H1 (cell line): Measurements from ENCODE around the gene EPB42. TPM values are rescaled to one million over a fixed set of nuclear protein-coding genes. Genes with fewer than 3 reads are reported as not detected.

Experiments used
- BRCA1 ChIP-seq: IDR thresholded peaks from 2 replicates; pipeline ENCODE4 v1.6.1; 2012; ENCODE audit warnings: low read depth, low read length, improper control_type of control experiment
- PHF8 ChIP-seq: fragments of 200-600 bp; sonication (generic); conservative IDR thresholded peaks from 2 replicates; pipeline ENCODE4 v1.7.1; 2012; ENCODE audit warnings: low read depth, mild to moderate bottlenecking, inconsistent platforms, low read length, moderate library complexity
- POLR2AphosphoS5 ChIP-seq: IDR thresholded peaks from 2 replicates; pipeline ENCODE4 v1.6.1; 2011; ENCODE audit warnings: low read depth, low read length
- RAD21 ChIP-seq, 2 experiments: IDR thresholded peaks in 1 of 2; conservative IDR thresholded peaks in 1 of 2; 2 replicates each; pipeline ENCODE4 v1.6.1; 2011; ENCODE audit warnings: low read depth in 2 of 2, low read length in 2 of 2, improper control_type of control experiment in 1 of 2, inconsistent platforms in 1 of 2, mild to moderate bottlenecking in 1 of 2, moderate library complexity in 1 of 2
- SRF ChIP-seq: IDR thresholded peaks from 2 replicates; pipeline ENCODE4 v1.6.1; 2011; ENCODE audit warnings: mild to moderate bottlenecking, low read depth, low read length, moderate library complexity
- ZNF274 ChIP-seq: IDR thresholded peaks from 2 replicates; pipeline ENCODE4 v1.7.0; 2012; ENCODE audit warnings: low read length, borderline replicate concordance; ENCODE audit errors: extremely low read depth
- polyA plus RNA-seq, 7 experiments: library from polyadenylated mRNA; depleted of rRNA in 3 of 7; stranded (reverse) in 5 of 7; unstranded in 2 of 7; fragments of >200 nt in 5 of 7; fragments of 200-250 nt in 2 of 7; gene quantifications; 1 replicate in 5 of 7; 2 replicates in 1 of 7; 4 replicates in 1 of 7; pipeline versions ENCODE4 v1.2.1 to v1.2.3, GENCODE V29; 2011 to 2013; ENCODE audit warnings: missing spikeins in 2 of 7, mixed read lengths in 2 of 7
- total RNA-seq: library from RNA; stranded (reverse); fragmentation: NEBNext Ultra II Directional; extraction: Animal tissue kit (Norgen Biotek cat#: 25700); gene quantifications from 2 replicates; pipeline ENCODE4 v1.2.1, GENCODE V29; 2021
- TF ChIP-seq, protein P1 (sequence below): fragments of 300-600 bp; sonication (generic); IDR thresholded peaks from 2 replicates; pipeline ENCODE4 v1.7.1; 2012; ENCODE audit warnings: low read length, moderate library complexity, mild to moderate bottlenecking, inconsistent platforms; ENCODE audit not compliant: insufficient replicate concordance
- TF ChIP-seq, protein P2 (sequence below): IDR thresholded peaks from 2 replicates; pipeline ENCODE4 v1.6.1; 2012; ENCODE audit warnings: inconsistent platforms

Gene EPB42
- total and polyA plus RNA-seq, 2 of the 8 experiments (the other 6 are each of a cell fraction or from before 2014, with no cell fraction given) = not detected

DNA sequence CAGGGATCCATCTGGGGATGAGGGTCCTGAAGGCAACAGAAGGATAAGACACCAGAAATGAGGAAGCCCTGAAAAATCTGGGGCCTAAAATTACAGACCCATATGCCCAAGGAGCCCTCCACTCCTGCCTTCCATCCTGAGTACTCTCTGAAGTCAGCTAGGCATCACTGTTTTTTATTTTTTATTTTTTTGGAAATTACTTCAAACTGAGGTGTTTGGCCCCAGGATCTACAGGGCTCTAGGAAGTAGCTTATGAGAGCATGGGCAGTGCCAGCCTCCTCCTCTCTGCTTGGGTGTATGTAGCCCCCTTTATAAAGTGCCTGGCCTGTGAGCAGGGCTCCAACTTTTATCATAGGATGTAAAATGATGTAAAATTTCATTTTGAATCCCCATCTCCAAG lies 7.9 kb downstream of the EPB42 start (continued):
- TF ChIP-seq, protein P1, sequence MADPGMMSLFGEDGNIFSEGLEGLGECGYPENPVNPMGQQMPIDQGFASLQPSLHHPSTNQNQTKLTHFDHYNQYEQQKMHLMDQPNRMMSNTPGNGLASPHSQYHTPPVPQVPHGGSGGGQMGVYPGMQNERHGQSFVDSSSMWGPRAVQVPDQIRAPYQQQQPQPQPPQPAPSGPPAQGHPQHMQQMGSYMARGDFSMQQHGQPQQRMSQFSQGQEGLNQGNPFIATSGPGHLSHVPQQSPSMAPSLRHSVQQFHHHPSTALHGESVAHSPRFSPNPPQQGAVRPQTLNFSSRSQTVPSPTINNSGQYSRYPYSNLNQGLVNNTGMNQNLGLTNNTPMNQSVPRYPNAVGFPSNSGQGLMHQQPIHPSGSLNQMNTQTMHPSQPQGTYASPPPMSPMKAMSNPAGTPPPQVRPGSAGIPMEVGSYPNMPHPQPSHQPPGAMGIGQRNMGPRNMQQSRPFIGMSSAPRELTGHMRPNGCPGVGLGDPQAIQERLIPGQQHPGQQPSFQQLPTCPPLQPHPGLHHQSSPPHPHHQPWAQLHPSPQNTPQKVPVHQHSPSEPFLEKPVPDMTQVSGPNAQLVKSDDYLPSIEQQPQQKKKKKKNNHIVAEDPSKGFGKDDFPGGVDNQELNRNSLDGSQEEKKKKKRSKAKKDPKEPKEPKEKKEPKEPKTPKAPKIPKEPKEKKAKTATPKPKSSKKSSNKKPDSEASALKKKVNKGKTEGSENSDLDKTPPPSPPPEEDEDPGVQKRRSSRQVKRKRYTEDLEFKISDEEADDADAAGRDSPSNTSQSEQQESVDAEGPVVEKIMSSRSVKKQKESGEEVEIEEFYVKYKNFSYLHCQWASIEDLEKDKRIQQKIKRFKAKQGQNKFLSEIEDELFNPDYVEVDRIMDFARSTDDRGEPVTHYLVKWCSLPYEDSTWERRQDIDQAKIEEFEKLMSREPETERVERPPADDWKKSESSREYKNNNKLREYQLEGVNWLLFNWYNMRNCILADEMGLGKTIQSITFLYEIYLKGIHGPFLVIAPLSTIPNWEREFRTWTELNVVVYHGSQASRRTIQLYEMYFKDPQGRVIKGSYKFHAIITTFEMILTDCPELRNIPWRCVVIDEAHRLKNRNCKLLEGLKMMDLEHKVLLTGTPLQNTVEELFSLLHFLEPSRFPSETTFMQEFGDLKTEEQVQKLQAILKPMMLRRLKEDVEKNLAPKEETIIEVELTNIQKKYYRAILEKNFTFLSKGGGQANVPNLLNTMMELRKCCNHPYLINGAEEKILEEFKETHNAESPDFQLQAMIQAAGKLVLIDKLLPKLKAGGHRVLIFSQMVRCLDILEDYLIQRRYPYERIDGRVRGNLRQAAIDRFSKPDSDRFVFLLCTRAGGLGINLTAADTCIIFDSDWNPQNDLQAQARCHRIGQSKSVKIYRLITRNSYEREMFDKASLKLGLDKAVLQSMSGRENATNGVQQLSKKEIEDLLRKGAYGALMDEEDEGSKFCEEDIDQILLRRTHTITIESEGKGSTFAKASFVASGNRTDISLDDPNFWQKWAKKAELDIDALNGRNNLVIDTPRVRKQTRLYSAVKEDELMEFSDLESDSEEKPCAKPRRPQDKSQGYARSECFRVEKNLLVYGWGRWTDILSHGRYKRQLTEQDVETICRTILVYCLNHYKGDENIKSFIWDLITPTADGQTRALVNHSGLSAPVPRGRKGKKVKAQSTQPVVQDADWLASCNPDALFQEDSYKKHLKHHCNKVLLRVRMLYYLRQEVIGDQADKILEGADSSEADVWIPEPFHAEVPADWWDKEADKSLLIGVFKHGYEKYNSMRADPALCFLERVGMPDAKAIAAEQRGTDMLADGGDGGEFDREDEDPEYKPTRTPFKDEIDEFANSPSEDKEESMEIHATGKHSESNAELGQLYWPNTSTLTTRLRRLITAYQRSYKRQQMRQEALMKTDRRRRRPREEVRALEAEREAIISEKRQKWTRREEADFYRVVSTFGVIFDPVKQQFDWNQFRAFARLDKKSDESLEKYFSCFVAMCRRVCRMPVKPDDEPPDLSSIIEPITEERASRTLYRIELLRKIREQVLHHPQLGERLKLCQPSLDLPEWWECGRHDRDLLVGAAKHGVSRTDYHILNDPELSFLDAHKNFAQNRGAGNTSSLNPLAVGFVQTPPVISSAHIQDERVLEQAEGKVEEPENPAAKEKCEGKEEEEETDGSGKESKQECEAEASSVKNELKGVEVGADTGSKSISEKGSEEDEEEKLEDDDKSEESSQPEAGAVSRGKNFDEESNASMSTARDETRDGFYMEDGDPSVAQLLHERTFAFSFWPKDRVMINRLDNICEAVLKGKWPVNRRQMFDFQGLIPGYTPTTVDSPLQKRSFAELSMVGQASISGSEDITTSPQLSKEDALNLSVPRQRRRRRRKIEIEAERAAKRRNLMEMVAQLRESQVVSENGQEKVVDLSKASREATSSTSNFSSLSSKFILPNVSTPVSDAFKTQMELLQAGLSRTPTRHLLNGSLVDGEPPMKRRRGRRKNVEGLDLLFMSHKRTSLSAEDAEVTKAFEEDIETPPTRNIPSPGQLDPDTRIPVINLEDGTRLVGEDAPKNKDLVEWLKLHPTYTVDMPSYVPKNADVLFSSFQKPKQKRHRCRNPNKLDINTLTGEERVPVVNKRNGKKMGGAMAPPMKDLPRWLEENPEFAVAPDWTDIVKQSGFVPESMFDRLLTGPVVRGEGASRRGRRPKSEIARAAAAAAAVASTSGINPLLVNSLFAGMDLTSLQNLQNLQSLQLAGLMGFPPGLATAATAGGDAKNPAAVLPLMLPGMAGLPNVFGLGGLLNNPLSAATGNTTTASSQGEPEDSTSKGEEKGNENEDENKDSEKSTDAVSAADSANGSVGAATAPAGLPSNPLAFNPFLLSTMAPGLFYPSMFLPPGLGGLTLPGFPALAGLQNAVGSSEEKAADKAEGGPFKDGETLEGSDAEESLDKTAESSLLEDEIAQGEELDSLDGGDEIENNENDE = no peak
- TF ChIP-seq ZNF274 (no peak), POLR2AphosphoS5 (no peak), PHF8 (no peak), RAD21 (IDR thresholded peaks at IDR 0.05 in 1 of 2, conservative IDR thresholded peaks at IDR 0.05 in 1 of 2; ENCODE audit: low read depth in 2 of 2, low read length in 2 of 2) (no peak), BRCA1 (no peak), SRF (no peak)
- TF ChIP-seq, protein P2, sequence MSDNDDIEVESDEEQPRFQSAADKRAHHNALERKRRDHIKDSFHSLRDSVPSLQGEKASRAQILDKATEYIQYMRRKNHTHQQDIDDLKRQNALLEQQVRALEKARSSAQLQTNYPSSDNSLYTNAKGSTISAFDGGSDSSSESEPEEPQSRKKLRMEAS = no peak
